Measurements from ENCODE around the gene CDKN2B-AS1.

The CDKN2B-AS1 gene

DNA sequence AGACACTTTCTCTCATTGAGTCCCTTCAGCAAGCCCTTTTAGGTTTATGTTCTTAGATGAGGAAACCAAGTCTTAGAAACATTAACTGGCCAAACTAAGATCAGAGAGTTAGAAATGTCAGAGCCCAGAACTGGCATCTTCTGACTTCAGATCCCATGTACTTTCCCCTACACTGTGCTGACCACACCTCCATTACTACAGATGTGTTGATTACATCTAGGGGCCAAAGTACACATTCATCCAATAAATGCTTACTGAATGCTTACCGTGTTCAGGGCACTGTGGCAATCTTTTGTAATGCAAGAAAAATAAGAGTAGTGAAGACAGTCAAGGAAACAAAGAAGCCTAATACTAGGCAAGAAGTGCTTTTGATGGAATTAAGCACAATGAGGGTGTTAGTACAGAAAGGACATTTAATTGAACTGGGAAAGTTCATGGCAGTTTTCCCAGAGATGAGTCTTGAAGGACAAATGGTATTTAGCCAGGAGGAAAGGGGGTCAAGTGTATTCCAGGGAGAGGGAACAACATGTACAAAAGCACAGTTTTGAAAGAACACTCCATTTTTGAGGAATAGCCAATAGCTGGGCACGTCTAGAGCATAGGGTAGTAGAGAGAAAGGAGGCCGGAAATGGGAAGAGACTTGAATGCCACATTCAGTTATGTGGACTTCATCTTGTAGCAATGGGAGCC is 104.2 kb downstream of the CDKN2B-AS1 start:
- no peak for DNase-seq

DNA sequence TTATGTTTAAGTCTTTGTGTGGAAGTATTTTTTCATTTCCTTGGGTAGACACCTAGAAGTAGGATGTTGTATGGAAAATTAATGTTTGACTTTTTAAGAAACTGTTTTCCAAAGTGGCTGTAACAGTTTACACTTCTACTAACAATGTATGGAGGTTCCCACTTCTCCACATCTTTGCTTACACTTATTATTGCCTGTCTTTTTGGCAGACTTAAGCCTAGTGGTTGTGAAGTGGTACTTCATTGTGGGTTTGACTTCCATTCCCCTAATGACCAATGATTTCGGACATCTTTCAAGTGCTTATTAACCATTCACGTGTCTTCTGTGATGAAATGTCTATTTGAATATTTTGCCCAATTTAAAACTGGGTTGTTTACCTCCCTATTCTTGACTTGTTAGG is 106.0 kb downstream of the CDKN2B-AS1 start:
- DNase-seq, result peak; percentile 3

- DNase-seq, result no peak
These were observed 107.8 kb downstream of the CDKN2B-AS1 start for GRCh38 chr9:22102146-22103053.

- no peak for DNase-seq
These were observed 109.3 kb downstream of the CDKN2B-AS1 start for GRCh38 chr9:22103685-22104575.

GRCh38 chr9:22105005-22105722 is 110.6 kb downstream of the CDKN2B-AS1 start:
- no peak for DNase-seq

GRCh38 chr9:22107202-22108045 is 112.8 kb downstream of the CDKN2B-AS1 start:
- no peak for DNase-seq

- no peak for DNase-seq
These were observed 114.2 kb downstream of the CDKN2B-AS1 start for GRCh38 chr9:22108581-22109370.

DNA sequence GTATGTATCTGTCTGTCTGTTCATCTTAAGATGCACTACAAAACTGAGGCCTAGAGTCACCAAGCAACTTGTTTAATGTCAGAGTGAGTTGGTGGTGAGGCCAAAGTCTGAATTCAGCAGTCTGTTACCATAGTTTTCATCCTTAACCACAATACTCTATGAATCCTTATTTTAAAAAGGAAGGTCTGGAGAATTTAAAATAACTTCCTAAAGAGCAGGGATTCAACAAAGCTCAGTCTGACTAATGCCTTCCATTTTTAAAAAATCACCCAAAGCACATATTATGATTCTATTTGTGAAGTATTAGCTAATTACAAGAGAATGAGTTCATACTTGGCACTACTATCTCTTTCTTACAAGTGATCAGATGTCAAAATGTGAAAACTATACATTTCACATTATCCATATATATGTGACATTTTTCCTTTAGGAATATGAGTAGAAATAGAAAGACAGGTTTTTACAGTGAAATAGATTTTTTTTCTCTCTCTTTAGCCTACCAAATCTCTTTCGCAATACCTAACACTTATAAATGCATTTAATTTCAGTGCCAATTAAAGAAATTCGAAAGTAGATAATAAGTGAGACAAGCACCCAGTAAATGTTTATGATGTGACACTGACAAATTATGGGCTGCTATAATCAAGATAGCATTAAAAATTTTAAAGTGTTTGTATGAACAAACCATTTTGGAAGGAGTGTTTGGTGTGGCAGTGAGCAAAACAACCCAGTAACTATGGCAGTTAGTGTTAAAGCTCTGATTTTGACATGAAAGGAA is 116.8 kb downstream of the CDKN2B-AS1 start:
- no peak for DNase-seq

GRCh38 chr9:22111954-22112247 is 117.3 kb downstream of the CDKN2B-AS1 start:
- no peak for DNase-seq

DNA sequence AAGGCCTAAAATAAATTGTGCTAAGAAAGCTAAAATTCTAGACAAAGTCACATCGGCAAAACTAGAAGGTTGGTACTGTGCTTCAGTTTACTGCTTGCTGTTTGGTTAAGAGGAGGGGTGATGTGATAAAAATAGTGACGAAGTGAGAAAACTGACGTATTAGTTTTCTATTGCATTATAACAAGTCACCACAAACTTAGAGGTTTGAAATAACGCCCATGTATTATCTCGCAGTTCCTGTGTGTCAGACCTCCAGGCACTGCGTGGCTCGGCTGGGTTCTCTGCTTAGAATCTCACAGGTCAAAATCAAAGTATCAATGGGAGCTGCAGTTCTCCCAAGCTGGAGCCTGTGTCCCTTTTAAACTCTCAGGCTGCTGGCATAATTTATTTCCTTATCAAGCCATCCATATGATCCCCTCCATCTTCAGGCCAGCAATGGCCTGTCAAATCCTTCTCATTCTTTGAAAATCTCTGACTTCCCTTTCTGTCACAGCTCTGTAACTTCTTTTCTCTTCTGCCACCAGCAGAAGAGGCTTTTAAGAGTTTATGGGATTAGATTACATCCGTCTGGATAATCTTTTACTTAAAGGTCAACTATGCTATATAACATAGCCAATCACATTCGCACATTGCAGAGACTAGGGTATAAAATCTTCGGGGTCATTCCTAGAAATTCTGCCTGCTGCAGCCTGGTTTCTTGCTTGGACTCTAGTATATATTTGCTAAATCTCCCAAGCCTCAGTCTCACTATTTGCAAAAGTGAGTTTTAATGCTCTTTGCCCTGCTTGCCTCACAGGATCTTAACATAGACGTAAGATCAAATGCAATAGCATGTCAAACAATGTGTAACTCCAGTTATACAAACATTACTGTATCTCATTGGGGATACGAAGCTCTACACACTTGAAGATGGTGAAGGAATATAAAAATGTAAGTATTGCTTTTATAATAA is 118.6 kb downstream of the CDKN2B-AS1 start:
- DNase-seq, result no peak

- DNase-seq, result no peak
These were observed 120.4 kb downstream of the CDKN2B-AS1 start for GRCh38 chr9:22114956-22115355.

GRCh38 chr9:22116758-22117157 is 122.2 kb downstream of the CDKN2B-AS1 start:
- DNase-seq, result no peak

DNA sequence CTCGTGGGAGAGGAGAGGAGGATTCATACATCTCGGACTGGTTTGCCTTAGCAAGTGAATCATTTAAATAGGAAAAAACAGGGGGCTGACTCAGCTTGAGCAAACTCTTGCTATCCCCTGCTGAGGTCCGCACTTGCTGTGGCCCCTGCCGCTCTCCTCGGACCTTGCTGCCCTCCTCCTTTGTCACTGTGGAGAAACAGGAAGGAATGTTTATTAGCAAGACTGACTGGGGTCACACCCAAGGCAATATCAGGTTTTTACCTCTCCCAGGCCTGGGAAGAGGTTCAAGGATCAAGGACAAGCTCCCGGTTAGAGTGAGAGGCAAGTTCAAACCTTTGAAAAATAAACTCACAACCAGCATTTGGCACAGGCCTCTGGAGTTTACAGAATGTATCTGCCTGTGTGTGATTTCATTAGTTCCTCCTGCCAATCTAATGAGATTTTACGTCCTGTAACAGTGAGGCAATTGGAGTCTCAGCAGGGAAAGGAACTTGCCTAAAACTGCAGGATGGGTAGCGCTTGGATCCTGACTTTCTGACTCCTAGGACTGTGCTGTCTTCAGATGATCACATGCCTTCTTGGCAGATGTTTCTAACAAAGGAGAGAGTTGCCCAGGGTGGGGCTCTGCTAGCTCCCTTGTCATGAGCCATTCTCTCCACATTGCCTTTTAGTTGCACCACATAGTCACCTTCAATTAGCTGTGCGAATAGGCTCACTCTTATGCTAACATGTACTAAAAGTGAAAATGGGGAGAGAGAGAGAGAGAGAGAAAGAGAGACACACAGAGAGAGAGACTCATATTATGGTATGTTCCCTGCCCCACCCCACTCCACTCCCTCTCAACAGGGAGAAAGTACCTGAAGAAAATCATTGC is 123.2 kb downstream of the CDKN2B-AS1 start:
- no peak for DNase-seq

- DNase-seq, result no peak
These were observed 124.4 kb downstream of the CDKN2B-AS1 start for GRCh38 chr9:22118810-22119521.

GRCh38 chr9:22119522-22120158 is 125.0 kb downstream of the CDKN2B-AS1 start:
- peak; percentile 28 for DNase-seq

- DNase-seq, result no peak
These were observed 125.6 kb downstream of the CDKN2B-AS1 start for GRCh38 chr9:22120159-22120549.

DNA sequence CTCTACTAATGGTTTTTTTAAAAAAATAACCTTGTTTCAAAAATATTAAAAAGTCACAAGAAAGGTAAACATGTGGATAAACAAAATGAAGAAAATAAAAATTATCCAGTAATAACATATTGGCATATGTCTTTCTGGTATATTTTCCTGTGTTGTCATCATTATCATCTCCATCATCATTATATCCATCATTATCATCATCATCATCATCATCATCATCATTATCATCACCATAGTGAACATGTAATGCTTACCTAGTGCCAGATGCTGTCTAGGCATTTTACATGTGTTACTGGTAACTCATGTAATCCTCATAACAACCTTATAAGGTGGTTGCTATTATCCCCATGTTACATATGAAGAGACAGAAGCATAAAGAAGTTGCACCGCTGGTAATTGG is 126.0 kb downstream of the CDKN2B-AS1 start:
- no peak for DNase-seq

Data from inflammatory macrophage treated with lipopolysaccharide for 4 hours (primary cell).